Cardiac fibroblast (primary cell): ENCODE data around the gene ABHD2.

Experiments used
- DNase-seq, 2 donors: peaks; one replicate each; pipeline versions ENCODE4 v3.0.0 to v3.0.0-alpha.2; 2010; ENCODE audit warnings: low read depth in 2 of 2
- H3K4me3 ChIP-seq, 2 donors: replicated peaks in 1 of 2; 1 replicate in 1 of 2; 2 replicates in 1 of 2; pipeline ENCODE4 v1.5.1; 2011; ENCODE audit warnings: low read depth in 2 of 2, low read length in 2 of 2, mild to moderate bottlenecking in 2 of 2, moderate library complexity in 1 of 2
- TF ChIP-seq, protein P1 (sequence below): IDR thresholded peaks from one replicate; pipeline ENCODE4 v1.5.1; 2011; ENCODE audit warnings: low read depth, mild to moderate bottlenecking, low read length, inconsistent platforms

The ABHD2 gene

DNA sequence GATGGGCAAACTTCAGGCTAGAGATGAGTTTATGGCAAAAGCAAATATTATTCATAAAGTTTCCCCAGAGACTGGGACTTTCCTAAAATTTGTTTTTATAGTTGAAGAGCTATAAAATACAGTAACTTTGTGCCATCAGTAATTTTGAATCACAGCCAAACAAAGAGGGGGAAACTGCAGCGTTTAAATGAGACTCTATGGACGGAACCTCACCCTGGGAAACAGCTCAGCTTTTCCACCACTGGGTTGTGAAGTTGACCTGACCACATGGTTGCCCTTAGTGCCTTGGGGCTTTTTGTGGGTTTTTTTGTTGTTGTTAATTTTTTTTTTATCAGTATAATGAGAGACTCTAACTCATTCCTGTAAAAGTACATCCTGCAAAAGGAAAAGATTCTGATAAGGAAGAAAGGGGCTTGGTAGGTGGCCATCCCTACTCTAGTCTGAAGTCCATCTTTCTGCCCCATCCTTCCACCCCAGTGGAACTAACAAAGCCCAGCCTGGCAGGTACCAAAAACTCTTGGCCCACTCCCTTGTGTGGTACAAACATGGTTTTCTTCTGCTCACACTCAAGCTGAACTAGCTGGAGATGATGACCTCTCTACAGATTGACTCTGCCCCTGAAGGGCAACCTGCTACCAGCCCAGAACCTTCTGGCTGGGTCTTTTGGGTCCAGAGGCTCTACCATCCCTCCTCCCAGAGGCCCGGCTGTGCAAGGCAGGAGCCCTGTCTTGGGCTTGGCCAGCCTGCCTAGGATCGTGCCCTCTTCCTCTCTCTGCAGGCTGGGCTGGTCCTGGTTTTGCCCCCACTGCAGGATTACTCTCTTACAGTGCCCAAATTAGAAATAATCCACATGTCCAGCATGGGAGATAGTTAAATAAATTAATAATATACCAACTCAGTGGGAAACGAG, 92.0 kb downstream of the ABHD2 start:
- no peak overlapping the region for H3K4me3 ChIP-seq
- TF ChIP-seq, protein P1, sequence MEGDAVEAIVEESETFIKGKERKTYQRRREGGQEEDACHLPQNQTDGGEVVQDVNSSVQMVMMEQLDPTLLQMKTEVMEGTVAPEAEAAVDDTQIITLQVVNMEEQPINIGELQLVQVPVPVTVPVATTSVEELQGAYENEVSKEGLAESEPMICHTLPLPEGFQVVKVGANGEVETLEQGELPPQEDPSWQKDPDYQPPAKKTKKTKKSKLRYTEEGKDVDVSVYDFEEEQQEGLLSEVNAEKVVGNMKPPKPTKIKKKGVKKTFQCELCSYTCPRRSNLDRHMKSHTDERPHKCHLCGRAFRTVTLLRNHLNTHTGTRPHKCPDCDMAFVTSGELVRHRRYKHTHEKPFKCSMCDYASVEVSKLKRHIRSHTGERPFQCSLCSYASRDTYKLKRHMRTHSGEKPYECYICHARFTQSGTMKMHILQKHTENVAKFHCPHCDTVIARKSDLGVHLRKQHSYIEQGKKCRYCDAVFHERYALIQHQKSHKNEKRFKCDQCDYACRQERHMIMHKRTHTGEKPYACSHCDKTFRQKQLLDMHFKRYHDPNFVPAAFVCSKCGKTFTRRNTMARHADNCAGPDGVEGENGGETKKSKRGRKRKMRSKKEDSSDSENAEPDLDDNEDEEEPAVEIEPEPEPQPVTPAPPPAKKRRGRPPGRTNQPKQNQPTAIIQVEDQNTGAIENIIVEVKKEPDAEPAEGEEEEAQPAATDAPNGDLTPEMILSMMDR: no peak
- DNase-seq: peak in 1 of 2 donors; percentile 60

DNA sequence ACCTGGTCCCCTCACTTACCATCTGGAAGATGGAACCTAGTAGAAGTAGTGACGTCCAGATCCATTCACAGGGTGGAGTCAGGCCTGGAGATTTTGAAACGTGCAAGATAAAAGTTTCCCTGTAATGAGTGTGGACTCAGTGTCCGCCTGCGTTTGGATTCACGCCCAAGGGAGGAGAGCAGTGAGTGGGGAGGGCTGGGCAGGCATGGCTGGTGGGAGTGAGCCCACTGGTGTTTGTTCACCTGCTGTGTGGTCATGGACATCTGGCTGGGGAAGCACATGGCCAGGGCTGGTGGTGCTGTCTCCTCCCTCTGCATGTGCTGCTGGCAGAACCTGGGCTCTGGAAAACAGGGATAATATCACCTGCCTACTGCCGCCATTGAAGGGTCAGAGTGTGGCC, 96.1 kb downstream of the ABHD2 start:
- no peak overlapping the region for H3K4me3 ChIP-seq
- TF ChIP-seq, protein P1: no peak
- DNase-seq: no peak

DNA sequence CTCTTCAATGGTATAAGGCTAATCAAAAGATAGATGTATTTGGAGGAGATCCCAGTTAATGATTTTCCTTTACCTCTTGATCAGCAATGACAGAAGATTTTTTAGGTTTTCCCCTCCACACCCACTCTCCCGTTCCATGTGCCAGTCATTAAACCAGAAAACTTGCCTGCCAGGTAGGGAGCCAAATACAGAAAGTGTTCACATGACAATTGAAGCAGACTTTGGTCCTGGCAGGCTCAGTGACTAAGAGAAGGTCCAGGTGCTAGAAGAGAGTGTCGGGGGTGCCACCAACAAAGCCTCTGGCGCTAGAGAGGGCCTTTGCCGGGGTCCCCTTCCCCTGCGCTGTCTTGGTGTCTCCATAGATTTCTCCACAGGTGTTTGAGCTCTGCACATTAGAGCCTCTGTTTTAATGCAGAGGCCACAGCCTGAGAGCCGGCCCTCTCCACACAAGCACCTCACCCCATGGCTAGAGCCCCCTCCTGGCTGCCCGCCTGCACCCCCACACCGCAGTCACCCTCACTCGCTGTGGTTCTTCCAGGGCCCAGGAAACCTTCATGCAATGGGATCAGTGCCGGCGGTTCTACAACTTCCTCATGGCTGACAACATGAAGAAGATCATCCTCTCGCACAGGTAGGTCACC, 96.8 kb downstream of the ABHD2 start:
- H3K4me3 ChIP-seq: no peak overlapping the region
- DNase-seq: no peak
- TF ChIP-seq, protein P1: no peak

DNA sequence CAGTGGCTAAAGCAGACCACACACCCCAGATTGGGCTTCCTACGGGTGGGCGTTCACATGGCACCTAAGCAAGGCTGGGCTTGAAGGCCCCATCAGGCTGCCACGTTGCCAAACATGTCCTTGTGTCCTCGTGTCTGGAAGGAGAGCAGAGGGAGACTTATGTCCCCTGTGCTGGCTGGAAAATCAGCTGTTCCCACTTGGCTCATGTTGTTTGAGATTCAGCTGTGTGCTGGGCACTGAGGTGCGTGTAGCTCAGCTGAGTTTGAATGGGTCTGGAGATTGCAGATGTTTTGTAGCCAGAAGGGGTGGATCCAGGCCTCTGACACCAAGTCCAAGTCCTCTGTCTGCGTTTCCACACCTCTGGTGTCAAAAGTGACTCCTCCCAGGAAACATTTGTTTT, 98.5 kb downstream of the ABHD2 start:
- no peak overlapping the region for H3K4me3 ChIP-seq
- TF ChIP-seq, protein P1: no peak
- DNase-seq: no peak

DNA sequence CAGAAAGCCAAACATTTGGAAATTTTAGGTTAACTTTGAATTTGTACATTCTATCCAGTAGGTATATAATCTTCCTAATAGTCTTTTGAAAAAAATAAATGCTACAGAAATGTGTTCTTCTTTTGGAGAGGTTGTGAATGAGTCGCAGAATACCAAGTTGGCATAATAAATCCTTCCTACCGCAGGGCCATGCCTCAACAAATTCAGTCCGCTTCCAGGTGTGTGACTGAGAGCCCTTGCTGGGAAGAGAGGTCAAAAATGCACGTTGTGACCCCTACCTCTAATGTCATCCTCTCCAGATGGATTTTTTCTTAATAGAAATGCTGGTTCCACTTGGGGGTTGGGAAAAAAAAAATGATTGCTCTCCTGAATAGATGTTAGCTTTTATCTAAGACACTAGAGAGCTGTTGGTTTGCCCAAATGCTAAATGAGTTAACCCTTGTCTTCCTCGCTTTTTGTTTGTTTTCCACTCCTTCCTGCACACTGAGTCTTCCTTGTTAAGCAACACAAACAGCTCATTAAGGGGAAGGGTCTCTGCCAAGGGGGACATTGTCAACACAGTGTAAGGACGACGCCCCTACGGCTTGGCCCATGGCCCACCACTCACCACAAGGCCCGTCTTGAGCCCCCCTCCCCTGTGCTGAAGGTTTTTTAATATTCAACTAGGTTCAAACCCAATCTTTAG, 99.2 kb downstream of the ABHD2 start:
- TF ChIP-seq, protein P1: no peak
- no peak for DNase-seq

DNA sequence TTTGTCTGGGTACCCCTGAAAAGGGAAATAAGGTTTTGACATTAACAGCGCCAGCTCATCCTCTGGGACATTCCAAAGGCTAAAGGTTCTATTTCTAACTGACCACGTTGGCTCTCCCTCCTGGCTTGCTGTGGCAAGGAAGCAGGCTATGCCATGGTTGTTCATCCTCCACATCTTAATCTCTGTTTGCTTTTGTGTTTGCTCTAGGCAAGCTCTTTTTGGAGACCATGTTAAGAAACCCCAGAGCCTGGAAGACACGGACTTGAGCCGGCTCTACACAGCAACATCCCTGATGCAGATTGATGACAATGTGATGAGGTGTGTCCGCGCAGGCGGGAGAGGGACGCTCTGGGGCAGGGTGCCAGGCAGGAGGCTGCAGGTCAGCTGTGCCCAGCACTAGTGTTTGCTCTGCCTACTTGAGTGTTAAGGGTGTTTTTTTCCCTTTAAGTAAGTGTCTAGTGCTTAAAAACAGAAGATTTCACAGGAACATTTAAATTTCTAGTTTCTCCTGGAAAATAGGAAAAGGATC, 99.8 kb downstream of the ABHD2 start:
- DNase-seq: no peak
- TF ChIP-seq, protein P1: no peak
- no peak overlapping the region for H3K4me3 ChIP-seq

More for the DNA sequence above, 99.2 kb downstream of the ABHD2 start:
- H3K4me3 ChIP-seq: no peak overlapping the region
